SIG-M5 treated with dmso at 0.1 percent for 504 hours (cell line): Measurements from ENCODE around the gene RAD18.

Experiments used
- DNase-seq: peaks from one replicate; lab custom pipeline; 2025; ENCODE audit not compliant: unreplicated experiment; lab: John Stamatoyannopoulos, UW

The RAD18 gene

DNA sequence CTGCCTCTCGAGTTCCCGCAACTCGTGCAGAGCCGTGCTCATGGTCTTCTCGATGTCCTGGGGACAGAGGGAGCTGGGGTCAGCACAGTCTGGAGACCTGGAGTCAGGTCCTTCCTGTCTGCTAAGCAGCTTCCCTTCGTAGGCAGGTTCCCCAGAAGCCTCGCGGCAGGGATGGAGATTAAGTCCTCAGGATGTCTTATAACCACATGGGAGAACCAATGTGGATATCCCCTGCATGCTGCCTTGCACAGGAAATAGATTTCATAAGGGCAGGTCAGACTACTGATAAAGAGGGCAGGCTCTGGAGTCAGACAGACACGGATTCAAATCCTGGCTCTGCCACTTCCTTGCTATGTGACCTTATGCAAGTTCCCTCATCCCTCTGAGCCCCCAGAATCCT, 22.6 kb upstream of the RAD18 start:
- no peak for DNase-seq

DNA sequence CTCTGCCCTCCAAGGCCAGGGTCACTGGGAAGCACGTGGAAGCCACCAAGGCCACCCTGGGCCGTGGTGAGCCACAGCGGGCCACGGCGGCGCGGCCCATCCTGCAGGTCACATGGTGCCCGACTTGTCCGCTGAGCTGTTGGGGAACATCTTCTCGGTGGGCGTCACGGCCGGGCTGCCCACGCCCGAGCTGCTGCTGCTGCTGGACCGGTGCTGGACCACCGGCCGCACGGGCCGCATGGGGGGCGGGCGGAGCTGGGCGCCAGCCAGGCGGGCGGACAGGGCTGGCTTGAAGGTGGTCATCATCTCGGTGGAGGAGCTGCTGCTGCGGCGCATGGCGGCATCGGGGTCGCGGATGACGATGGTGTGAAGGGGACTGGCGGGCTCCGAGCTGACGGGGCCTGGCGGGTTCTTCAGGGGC, 22.1 kb upstream of the RAD18 start:
- DNase-seq = no peak

GRCh38 chr3:8984526-8984925, 21.3 kb upstream of the RAD18 start:
- DNase-seq = no peak

- no peak for DNase-seq
Measured at GRCh38 chr3:8984081-8984480, 20.8 kb upstream of the RAD18 start.

GRCh38 chr3:8983591-8983990, 20.3 kb upstream of the RAD18 start:
- DNase-seq = no peak

- DNase-seq = no peak
Measured at GRCh38 chr3:8983026-8983425, 19.8 kb upstream of the RAD18 start.

DNA sequence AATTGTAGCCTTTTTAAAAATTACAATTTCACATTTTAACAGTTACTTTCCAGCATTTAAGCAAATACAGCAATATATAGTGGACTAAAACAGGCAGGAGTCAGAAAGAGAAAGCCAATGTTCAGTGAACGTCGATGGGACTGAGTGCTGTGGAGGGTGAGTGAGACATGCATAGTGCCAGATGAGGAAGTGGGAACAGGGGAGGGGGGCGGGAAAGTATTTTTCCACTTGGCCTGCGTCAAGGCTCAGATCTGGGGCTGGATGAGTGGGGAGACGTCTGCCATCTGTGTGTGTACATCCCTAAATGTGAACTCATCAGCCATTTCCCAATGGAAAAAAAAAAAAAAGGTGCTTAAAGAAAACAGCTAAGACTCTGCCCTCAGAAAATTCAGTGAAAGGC, 19.2 kb upstream of the RAD18 start:
- peak; percentile 37 for DNase-seq

DNA sequence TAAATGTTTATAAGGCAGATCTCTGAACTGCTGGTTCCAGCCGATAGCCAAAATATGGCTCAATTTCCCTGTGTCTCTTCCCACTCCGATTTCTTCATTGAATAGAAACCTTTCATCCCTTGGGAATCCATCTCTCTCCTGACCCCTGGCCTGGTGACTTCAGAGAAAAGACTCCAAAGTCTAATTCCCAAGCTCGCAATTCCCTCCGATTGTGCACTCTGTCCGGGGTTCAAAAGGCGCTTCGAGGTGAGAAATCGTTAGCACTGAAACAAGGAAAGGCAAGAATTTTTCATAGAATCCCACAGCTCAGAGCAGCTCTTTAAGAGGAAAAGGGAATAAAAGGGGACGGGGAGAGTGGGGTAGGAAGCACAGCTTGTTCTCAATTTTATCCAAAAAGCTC, 18.4 kb upstream of the RAD18 start:
- DNase-seq = no peak

- no peak for DNase-seq
Measured at GRCh38 chr3:8981296-8981695, 18.0 kb upstream of the RAD18 start.

GRCh38 chr3:8980756-8981257, 17.5 kb upstream of the RAD18 start:
- DNase-seq = peak; percentile 13

DNA sequence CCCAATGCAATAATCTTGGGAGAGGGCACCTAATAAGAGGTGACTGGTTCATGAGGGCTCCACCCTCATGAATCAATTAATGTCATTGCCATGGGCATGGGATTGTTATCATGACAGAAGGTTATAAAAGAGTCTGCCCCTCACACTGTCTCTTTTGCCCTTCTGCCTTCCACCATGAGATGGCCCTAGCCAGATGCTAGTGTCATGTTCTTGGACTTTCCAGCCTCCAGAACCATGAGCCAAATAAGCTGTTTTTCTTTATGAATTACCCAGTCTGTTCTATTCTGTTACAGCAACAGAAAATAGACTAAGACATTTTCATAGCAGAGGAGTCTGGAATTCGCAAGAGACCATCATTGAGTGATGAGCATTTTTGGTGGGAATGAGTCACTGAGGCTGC, 16.0 kb upstream of the RAD18 start:
- no peak for DNase-seq

GRCh38 chr3:8978551-8978950, 15.3 kb upstream of the RAD18 start:
- DNase-seq = no peak

DNA sequence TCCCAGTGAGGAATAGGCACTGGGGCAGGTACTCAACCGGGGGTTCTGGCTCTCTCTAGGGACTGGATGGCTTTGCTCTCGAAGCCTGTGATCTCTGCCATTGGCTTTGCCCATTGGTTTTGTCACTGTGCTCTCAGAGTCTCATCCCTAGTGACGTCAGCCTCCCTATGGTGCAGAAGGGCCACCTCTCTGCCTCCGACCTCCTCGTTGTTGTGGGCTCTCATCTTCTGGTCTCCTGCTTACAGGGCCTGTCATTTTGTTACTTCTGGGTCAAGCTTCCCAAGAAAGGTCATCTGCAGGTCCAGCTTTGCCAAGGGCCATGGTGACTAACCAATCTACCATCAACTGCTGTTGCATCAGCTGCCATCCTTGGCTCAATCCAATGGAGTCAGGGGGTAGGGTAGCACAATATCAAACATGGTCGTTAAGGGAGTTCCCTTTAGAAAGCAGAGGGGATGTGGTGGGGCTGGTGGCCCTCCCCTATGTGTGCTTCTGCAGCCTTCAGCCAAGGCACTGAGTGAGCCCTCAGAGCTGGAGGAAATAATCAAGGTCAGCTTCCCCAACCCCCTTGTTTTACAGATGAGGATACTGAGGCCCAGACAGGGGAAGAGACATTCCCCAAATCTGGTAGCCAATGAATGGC, 13.4 kb upstream of the RAD18 start:
- DNase-seq = no peak

GRCh38 chr3:8975081-8976020, 12.1 kb upstream of the RAD18 start:
- DNase-seq = no peak

DNA sequence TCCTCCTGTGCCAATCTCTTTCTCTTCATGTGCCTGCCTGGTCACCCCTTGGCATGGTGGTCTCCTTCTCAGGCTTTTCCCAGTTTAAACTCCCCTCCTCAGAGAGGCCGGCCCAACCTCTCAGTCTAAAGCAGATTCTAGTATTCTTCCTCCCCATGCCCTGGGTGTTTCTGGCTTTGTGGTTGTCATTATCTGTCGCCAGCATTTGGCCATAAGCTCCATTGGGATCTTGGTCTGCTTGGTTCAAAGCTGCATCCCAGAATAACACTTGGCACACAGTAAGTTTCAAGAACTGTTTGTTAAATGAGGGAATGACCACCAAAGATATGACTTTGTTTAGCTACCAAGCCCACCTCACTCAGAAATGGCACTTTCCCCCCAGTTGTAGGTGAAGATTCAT, 11.2 kb upstream of the RAD18 start:
- DNase-seq = no peak

- peak; percentile 18 for DNase-seq
Measured at GRCh38 chr3:8972639-8973038, 9.4 kb upstream of the RAD18 start.

GRCh38 chr3:8970971-8971589, 7.8 kb upstream of the RAD18 start:
- DNase-seq = peak; percentile 50

DNA sequence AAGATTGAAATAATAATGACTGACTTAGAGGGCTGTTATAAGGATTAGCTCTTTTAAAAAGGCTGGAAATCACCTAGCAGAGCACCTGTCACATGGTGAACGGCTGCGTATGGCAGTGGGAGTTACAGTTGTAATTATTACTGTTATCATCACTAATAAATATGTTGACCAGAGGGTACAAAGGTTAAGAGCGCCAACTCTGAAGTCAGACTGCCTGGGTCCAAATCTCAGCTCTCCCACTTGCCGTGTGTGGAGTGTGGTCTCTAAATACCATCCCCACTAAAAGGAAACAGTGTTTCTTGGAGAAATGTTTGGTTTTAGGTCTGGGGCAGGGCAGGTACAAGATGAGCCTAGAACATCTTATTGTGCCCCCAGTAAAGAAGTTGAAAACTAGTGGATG, 6.0 kb upstream of the RAD18 start:
- no peak for DNase-seq

- DNase-seq = no peak
Measured at GRCh38 chr3:8968375-8968882, 5.2 kb upstream of the RAD18 start.

- no peak for DNase-seq
Measured at GRCh38 chr3:8967553-8967952, 4.3 kb upstream of the RAD18 start.

DNA sequence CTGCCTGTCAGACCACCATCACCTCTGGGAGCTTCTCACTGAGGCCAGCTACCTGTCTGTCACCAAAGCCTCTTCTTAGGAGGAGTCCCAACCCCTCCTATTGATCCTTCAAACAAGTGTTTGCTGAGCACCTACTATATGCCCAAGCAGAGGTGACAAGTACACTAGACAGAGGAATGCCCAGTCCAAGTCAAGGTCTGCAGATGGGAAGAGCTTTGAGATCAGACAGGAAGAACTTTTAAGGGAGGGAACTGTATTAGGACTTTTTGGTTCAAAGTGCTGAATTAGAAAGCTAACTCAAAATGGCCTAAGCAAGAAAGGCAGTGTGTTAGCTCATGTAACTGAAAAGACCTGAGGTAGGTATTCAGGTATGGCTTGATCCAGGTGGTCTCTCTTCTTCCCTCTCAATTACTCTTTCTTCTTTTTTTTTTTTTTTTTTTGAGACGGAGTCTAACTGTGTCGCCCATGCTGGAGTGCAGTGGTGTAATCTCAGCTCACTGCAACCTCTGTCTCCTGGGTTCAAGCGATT, 3.6 kb upstream of the RAD18 start:
- no peak for DNase-seq
